Dermis blood vessel endothelial cell (primary cell): Measurements from ENCODE around the gene SPATA16. TPM values are rescaled to one million over a fixed set of nuclear protein-coding genes. Genes with fewer than 3 reads are reported as not detected.
"Not testable (repeated sequence)": the region's sequence is repeated elsewhere in the genome, so short reads cannot be mapped to it uniquely, and the experiment has no call there.

Source experiments
- DNase-seq: peaks from one replicate; pipeline ENCODE4 v3.0.0; 2010
- total RNA-seq: library from RNA; depleted of rRNA; stranded (reverse); fragments of >200 nt; gene quantifications from 2 replicates; pipeline ENCODE4 v1.2.3, GENCODE V29; 2014

SPATA16 gene
- total RNA-seq, 1 donor from 2014 or later: not detected

- DNase-seq: peak; percentile 65
Measured at GRCh38 chr3:172869784-172870518, 271.1 kb downstream of the SPATA16 start.

- no peak for DNase-seq
Measured at GRCh38 chr3:172869368-172869771, 271.7 kb downstream of the SPATA16 start.

GRCh38 chr3:172868582-172869200 lies 272.3 kb downstream of the SPATA16 start:
- DNase-seq: no peak

GRCh38 chr3:172866726-172867350 lies 274.2 kb downstream of the SPATA16 start:
- not testable (repeated sequence) for DNase-seq

- peak; percentile 75 for DNase-seq
Measured at GRCh38 chr3:172859041-172859440, 282.0 kb downstream of the SPATA16 start.

- DNase-seq: peak; percentile 81
Measured at GRCh38 chr3:172856795-172857742, 284.0 kb downstream of the SPATA16 start.

- DNase-seq: no peak
Measured at GRCh38 chr3:172855037-172855436, 286.0 kb downstream of the SPATA16 start.

- DNase-seq: peak; percentile 26
Measured at GRCh38 chr3:172853921-172854666, 286.9 kb downstream of the SPATA16 start.

- no peak for DNase-seq
Measured at GRCh38 chr3:172853005-172853404, 288.0 kb downstream of the SPATA16 start.

GRCh38 chr3:172848910-172849309 lies 292.1 kb downstream of the SPATA16 start:
- DNase-seq: peak; percentile 49

GRCh38 chr3:172847292-172847691 lies 293.7 kb downstream of the SPATA16 start:
- no peak for DNase-seq

GRCh38 chr3:172846706-172847105 lies 294.3 kb downstream of the SPATA16 start:
- no peak for DNase-seq

- no peak for DNase-seq
Measured at GRCh38 chr3:172846103-172846561, 294.9 kb downstream of the SPATA16 start.

GRCh38 chr3:172844428-172844827 lies 296.6 kb downstream of the SPATA16 start:
- DNase-seq: no peak

GRCh38 chr3:172840913-172841312 lies 300.1 kb downstream of the SPATA16 start:
- DNase-seq: no peak

- no peak for DNase-seq
Measured at GRCh38 chr3:172840463-172840862, 300.6 kb downstream of the SPATA16 start.

GRCh38 chr3:172839679-172840078 lies 301.4 kb downstream of the SPATA16 start:
- DNase-seq: no peak
